Lung (tissue), 12 donors: ENCODE data around the gene SIRT4. TPM values are rescaled to one million over a fixed set of nuclear protein-coding genes. Genes with fewer than 3 reads are reported as not detected.

Experiments
- ATAC-seq: fragments of 200-7000 bp; cut with Tn5 transposase; one replicate; pipeline ENCODE4 v1.9.1; 2020; ENCODE audit warnings: moderate number of reproducible peaks; ENCODE audit not compliant: insufficient read depth, low FRiP score
- DNase-seq, 3 donors: peaks; one replicate each; pipeline ENCODE4 v3.0.0-alpha.2; 2013 to 2017
- H3K27ac ChIP-seq, 2 donors: one replicate each; pipeline ENCODE4 v1.5.1; 2013; ENCODE audit warnings: mild to moderate bottlenecking in 2 of 2, moderate library complexity in 2 of 2, control low read depth in 1 of 2, inconsistent platforms in 1 of 2, low read depth in 1 of 2, low read length in 1 of 2
- H3K27me3 ChIP-seq, 3 donors: one replicate each; pipeline ENCODE4 v1.5.1; 2013; ENCODE audit warnings: low read length in 2 of 3; ENCODE audit not compliant: control insufficient read depth in 3 of 3, insufficient read depth in 3 of 3
- H3K36me3 ChIP-seq, 4 donors: one replicate each; pipeline ENCODE4 v1.5.1; 2013; ENCODE audit warnings: low read length in 4 of 4, mild to moderate bottlenecking in 1 of 4, moderate library complexity in 1 of 4; ENCODE audit not compliant: control insufficient read depth in 4 of 4, insufficient read depth in 4 of 4
- H3K4me1 ChIP-seq, 5 donors: one replicate each; pipeline ENCODE4 v1.5.1; 2013; ENCODE audit warnings: low read length in 5 of 5, mild to moderate bottlenecking in 2 of 5, moderate library complexity in 1 of 5; ENCODE audit not compliant: control insufficient read depth in 5 of 5, insufficient read depth in 5 of 5
- H3K4me3 ChIP-seq: one replicate; pipeline ENCODE4 v1.5.1; 2013; ENCODE audit warnings: mild to moderate bottlenecking, control low read depth, moderate library complexity
- H3K9ac ChIP-seq, 2 donors: one replicate each; pipeline ENCODE4 v1.5.1; 2013; ENCODE audit warnings: low read length in 2 of 2, control low read depth in 1 of 2; ENCODE audit not compliant: insufficient read depth in 1 of 2
- H3K9me3 ChIP-seq, 4 donors: one replicate each; pipeline ENCODE4 v1.5.1; 2013; ENCODE audit warnings: low read length in 3 of 4, mild to moderate bottlenecking in 1 of 4, moderate library complexity in 1 of 4; ENCODE audit not compliant: control insufficient read depth in 4 of 4, insufficient read depth in 3 of 4
- WGBS, 2 donors: extraction: QIAGEN DNeasy Blood & Tissue Kit; methylation state at CpG; one replicate each; pipeline ENCODE4 v1.1.7; 2013; 5-methylcytosine and 5-hydroxymethylcytosine counted together
- polyA plus RNA-seq, 2 donors: library from polyadenylated mRNA; stranded (reverse); fragments of 200-250 nt; gene quantifications; one replicate each; pipeline ENCODE4 v1.2.1, GENCODE V29; 2013
- total RNA-seq, 2 donors: library from RNA; depleted of rRNA in 1 of 2; stranded (reverse); fragments of >200 nt in 1 of 2; gene quantifications; one replicate each; pipeline ENCODE4 v1.2.1, GENCODE V29; 2014 to 2021
- TF ChIP-seq, protein P1 (sequence below): IDR thresholded peaks from 2 replicates; pipeline ENCODE4 v1.5.1; 2012; ENCODE audit warnings: mild to moderate bottlenecking; ENCODE audit errors: control extremely low read depth, extremely low read depth
- donor health status: control.
- donor health status: control.
- donor health status: Bipolar disorder and iron deficiency.
- donor health status: healthy.
- donor health status: DM: yes; HTN: yes; CAD: no.

SIRT4 gene
- total and polyA plus RNA-seq, 4 donors: 0.95 to 5.9 (median 1.7) TPM

DNA sequence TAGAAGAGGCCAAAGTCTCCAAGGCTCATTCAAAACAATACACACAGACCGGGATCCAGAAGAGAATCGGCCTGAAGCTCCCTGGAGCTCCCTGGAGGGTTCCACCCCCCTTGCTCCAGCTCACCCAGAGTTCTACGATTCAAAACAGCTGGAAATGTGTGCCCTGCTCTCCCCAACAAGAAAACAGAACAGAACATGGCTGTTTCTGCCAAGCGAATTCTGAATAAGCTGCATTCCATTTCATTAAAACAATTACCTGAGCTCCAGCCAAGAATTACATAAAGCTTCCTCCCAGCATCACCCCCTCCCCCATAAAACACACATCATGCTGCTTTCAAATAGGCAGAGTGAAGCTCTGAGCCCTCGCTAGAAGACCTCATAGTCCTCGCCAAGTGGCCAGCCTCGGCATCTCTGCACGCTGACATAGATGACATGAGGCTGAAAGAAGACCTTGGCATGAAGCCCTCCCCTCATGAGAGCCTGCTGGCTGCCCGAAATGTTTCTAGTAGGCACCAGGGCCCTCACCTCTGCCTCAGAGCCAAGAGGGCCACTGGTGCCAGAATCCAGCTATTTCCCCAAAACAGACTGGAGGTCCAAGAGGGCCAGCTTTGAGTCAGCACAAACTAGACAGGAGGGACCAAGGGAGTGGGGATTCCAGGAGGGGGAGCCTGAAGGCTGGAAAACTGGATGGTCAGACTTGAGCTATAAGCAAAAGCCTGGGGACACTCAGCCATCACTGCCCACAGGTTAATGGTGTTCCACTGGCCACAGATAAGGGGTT lies 44.9 kb upstream of the SIRT4 start:
- Histone ChIP-seq H3K27ac (peak overlapping the region; percentile 76 to 78), H3K9ac (peak overlapping the region; percentile 13 to 73), H3K27me3 (no peaks in the 10 kb centered on the region), H3K9me3 (no peaks in the 10 kb centered on the region), H3K4me1 (peaks cover 8 to 41% (median 12%) of the 10 kb centered on the region in 5 donors), H3K4me3 (no peak overlapping the region), H3K36me3 (peaks cover 0 to 5% (median 0%) of the 10 kb centered on the region in 4 donors)
- TF ChIP-seq, protein P1, sequence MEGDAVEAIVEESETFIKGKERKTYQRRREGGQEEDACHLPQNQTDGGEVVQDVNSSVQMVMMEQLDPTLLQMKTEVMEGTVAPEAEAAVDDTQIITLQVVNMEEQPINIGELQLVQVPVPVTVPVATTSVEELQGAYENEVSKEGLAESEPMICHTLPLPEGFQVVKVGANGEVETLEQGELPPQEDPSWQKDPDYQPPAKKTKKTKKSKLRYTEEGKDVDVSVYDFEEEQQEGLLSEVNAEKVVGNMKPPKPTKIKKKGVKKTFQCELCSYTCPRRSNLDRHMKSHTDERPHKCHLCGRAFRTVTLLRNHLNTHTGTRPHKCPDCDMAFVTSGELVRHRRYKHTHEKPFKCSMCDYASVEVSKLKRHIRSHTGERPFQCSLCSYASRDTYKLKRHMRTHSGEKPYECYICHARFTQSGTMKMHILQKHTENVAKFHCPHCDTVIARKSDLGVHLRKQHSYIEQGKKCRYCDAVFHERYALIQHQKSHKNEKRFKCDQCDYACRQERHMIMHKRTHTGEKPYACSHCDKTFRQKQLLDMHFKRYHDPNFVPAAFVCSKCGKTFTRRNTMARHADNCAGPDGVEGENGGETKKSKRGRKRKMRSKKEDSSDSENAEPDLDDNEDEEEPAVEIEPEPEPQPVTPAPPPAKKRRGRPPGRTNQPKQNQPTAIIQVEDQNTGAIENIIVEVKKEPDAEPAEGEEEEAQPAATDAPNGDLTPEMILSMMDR: no peak
- peak; percentile 83 to 96 (median 95) for DNase-seq
- ATAC-seq: no peak
- 36 to 61% methylated on average over 9 of the region's 9 CpGs for WGBS, 2 donors

DNA sequence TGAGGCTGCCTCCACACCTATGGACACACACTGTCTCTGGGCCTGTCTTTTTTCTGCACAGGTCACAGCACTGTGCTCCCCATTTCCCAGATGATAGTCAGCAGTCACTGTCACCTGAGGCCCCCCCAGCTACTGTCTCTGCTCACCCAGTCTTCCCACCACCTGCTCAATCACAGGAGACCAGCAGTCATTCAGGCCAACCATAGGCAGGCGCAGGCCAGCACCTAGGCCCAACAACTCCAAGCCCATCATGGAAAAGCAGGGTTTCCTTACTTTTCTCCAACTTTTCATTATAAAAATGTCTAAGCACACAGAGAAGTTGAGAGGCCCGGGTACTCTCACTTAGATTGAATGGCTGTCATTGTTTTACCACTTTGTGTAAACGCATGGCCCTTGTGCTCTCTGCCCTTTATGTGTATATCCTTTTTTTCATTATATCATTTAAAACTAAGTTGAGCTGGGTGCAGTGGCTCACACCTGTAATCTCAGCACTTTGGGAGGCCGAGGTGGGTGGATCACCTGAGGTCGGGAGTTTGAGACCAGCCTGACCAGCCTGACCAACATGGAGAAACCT lies 43.7 kb upstream of the SIRT4 start:
- H3K9me3 ChIP-seq: no peaks in the 10 kb centered on the region
- H3K4me1 ChIP-seq: peaks cover 8 to 48% (median 23%) of the 10 kb centered on the region in 5 donors
- H3K9ac ChIP-seq: no peak overlapping the region

DNA sequence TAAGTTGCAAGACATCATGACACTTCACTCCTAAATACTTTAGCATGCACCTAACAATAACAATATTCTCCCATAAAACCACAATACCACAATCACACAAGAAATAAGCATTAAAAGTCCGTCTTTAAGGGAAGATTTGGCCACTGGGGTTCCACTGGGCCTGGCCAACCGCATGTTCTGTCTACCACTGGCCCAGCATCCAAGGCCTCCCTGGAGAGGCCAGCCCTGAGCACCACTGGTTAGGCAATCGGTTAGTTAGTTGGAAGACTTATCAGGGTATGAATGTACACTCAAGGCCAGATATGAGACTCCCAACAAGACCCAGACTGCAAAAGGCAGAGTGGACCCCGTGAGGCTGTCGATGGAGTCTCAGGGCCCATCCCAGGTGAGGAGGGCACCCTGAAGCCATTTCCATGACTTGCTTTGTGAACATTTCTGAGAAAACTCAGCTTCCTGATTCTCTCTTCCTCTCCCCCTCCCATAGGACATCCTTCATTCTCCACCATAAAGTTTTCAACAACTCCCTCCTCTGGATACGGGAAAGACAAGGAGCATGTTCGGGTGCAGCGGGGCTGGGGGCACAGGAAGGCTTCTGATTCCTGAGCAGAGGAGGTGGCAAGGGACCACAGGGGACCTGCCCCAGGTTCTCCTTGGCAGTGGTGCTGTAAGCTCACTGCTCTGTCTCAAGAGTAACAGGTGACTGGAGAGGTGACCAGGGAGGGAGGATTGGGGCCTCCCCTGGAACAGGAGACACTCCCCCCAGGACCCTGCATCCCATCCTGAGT lies 42.5 kb upstream of the SIRT4 start:
- Histone ChIP-seq H3K27ac (peak overlapping the region in 1 of 2 donors; percentile 26), H3K9ac (no peak overlapping the region), H3K4me1 (peaks cover 8 to 53% (median 29%) of the 10 kb centered on the region in 5 donors), H3K36me3 (peaks cover 0 to 5% (median 0%) of the 10 kb centered on the region in 4 donors), H3K9me3 (no peaks in the 10 kb centered on the region), H3K27me3 (no peaks in the 10 kb centered on the region), H3K4me3 (no peak overlapping the region)
- TF ChIP-seq, protein P1: no peak
- 70 to 85% methylated on average over 8 of the region's 8 CpGs for WGBS, 2 donors
- DNase-seq (no peak), ATAC-seq (no peak)

More for the DNA sequence above, 43.7 kb upstream of the SIRT4 start:
- H3K36me3 ChIP-seq: peaks cover 0 to 5% (median 0%) of the 10 kb centered on the region in 4 donors
- no peaks in the 10 kb centered on the region for H3K27me3 ChIP-seq
- peak overlapping the region; percentile 17 to 50 for H3K27ac ChIP-seq
- TF ChIP-seq, protein P1: no peak
- no peak for DNase-seq
- H3K4me3 ChIP-seq: no peak overlapping the region
- no peak for ATAC-seq
- 83 to 90% methylated on average over 5 of the region's 5 CpGs for WGBS, 2 donors
